T-helper 17 cell (primary cell): ENCODE measurements around the gene EFCAB6. TPM values are rescaled to one million over a fixed set of nuclear protein-coding genes. Genes with fewer than 3 reads are reported as not detected.

Source experiments
- total RNA-seq, 4 donors: library from RNA in 2 of 4; stranded (reverse) in 2 of 4; gene quantifications; one replicate each; pipeline ENCODE4 v1.2.3 and lab custom pipeline; 2022 to 2026

EFCAB6 gene
- total RNA-seq, 2 donors from 2014 or later, result 0.16 TPM; not detected in 1

Other genes starting within 250 kb of the EFCAB6 start
- gene SULT4A1, start 50.2 kb upstream of the EFCAB6 start, total RNA-seq, result not detected
- not detected for gene PNPLA5, start 79.7 kb upstream of the EFCAB6 start, total RNA-seq
- not detected for gene PNPLA3, start 111.5 kb upstream of the EFCAB6 start, total RNA-seq
- gene SAMM50, start 143.1 kb upstream of the EFCAB6 start, total RNA-seq, result 10 to 100 TPM; 24.8 to 26.0 TPM
- 10 to 100 TPM; 14.6 to 36.4 TPM for gene PARVB, start 212.0 kb upstream of the EFCAB6 start, total RNA-seq